IMR-90 (cell line): ENCODE measurements around the gene MSH2. TPM values are rescaled to one million over a fixed set of nuclear protein-coding genes. Genes with fewer than 3 reads are reported as not detected.

Experiments used
- ATAC-seq: fragments of 200-7000 bp; cut with Tn5 transposase; 2 replicates; pipeline ENCODE4 v1.9.1; 2020; ENCODE audit warnings: low read depth, mild to moderate bottlenecking, moderate library complexity
- BruUV-seq: library from RNA; stranded (reverse); fragments of 400-500 nt; replicated peaks from 2 replicates; lab custom pipeline; 2021; lab: Mats Ljungman, UMichigan
- CTCF ChIA-PET: fragments of 300-600 bp; formaldehyde crosslinking; extraction: SDS; loops from one replicate; lab custom pipeline; 2021; ENCODE audit warnings: antibody characterized with exemption; lab: Yijun Ruan, JAX
- POLR2A ChIA-PET: fragments of 300-600 bp; sonication (Branson Sonifier 250); formaldehyde crosslinking; loops from one replicate; lab custom pipeline; 2022; ENCODE audit warnings: antibody characterized with exemption; ENCODE audit not compliant: unreplicated experiment; lab: Charles Lee
- DNase-seq: peaks from one replicate; pipeline ENCODE4 v3.0.0; 2013
- H2AFZ ChIP-seq: replicated peaks from 2 replicates; pipeline ENCODE3; 2013; ENCODE audit warnings: low read length, mild to moderate bottlenecking; ENCODE audit not compliant: poor library complexity
- H2AK5ac ChIP-seq: 2 replicates; pipeline ENCODE4 v1.6.1; 2013; ENCODE audit warnings: low read depth, low read length, inconsistent platforms
- H2AK9ac ChIP-seq: replicated peaks from 2 replicates; pipeline ENCODE3; 2013; ENCODE audit warnings: mild to moderate bottlenecking, low read depth, low read length, moderate library complexity; ENCODE audit not compliant: poor library complexity
- H2BK120ac ChIP-seq: 2 replicates; pipeline ENCODE4 v1.6.1; 2013; ENCODE audit warnings: low read depth, low read length, inconsistent platforms
- H2BK15ac ChIP-seq: 3 replicates; pipeline ENCODE4 v1.6.1; 2013; ENCODE audit warnings: low read depth, low read length, inconsistent platforms
- H2BK20ac ChIP-seq: 2 replicates; pipeline ENCODE4 v1.6.1; 2013; ENCODE audit warnings: low read depth, mild to moderate bottlenecking, inconsistent platforms, low read length, moderate library complexity
- H2BK5ac ChIP-seq: 2 replicates; pipeline ENCODE4 v1.6.1; 2013; ENCODE audit warnings: mild to moderate bottlenecking, low read depth, low read length, inconsistent platforms; ENCODE audit not compliant: poor library complexity, severe bottlenecking
- H3K14ac ChIP-seq: replicated peaks from 2 replicates; pipeline ENCODE4 v1.6.1; 2013; ENCODE audit warnings: low read depth, low read length, inconsistent platforms
- H3K18ac ChIP-seq: 2 replicates; pipeline ENCODE4 v1.6.1; 2013; ENCODE audit warnings: low read depth, low read length, control low read depth
- H3K23ac ChIP-seq: 2 replicates; pipeline ENCODE4 v1.6.1; 2013; ENCODE audit warnings: low read depth, low read length, inconsistent platforms
- H3K27ac ChIP-seq: 2 replicates; pipeline ENCODE4 v1.5.1; 2013; ENCODE audit warnings: mild to moderate bottlenecking, control low read depth, low read length; ENCODE audit not compliant: insufficient read depth
- H3K27me3 ChIP-seq: 2 replicates; pipeline ENCODE4 v1.6.1; 2013; ENCODE audit warnings: low read length; ENCODE audit not compliant: control insufficient read depth, insufficient read depth
- H3K36me3 ChIP-seq: 2 replicates; pipeline ENCODE4 v1.6.1; 2013; ENCODE audit warnings: low read length, mixed read lengths; ENCODE audit not compliant: control insufficient read depth, insufficient read depth
- H3K4ac ChIP-seq: 2 replicates; pipeline ENCODE4 v1.6.1; 2013; ENCODE audit warnings: low read depth, low read length, inconsistent platforms
- H3K4me1 ChIP-seq: 2 replicates; pipeline ENCODE4 v1.6.1; 2013; ENCODE audit warnings: low read length, mixed read lengths; ENCODE audit not compliant: control insufficient read depth, insufficient read depth
- H3K4me2 ChIP-seq: 2 replicates; pipeline ENCODE4 v1.6.1; 2013; ENCODE audit warnings: low read depth, mild to moderate bottlenecking, control low read depth, low read length, moderate library complexity
- H3K4me3 ChIP-seq: 2 replicates; pipeline ENCODE4 v1.5.1; 2013; ENCODE audit warnings: low read depth, mild to moderate bottlenecking, control low read depth, low read length, moderate library complexity; ENCODE audit not compliant: insufficient read depth
- H3K56ac ChIP-seq: 2 replicates; pipeline ENCODE4 v1.6.1; 2013; ENCODE audit warnings: low read length, inconsistent platforms; ENCODE audit not compliant: insufficient read depth; ENCODE audit errors: extremely low read depth
- H3K79me1 ChIP-seq, 2 experiments: 2 replicates each; pipeline ENCODE4 v1.6.1; 2013; ENCODE audit warnings: low read length in 2 of 2, inconsistent platforms in 1 of 2, low read depth in 1 of 2
- H3K9ac ChIP-seq: 2 replicates; pipeline ENCODE4 v1.6.1; 2013; ENCODE audit warnings: low read depth, low read length, control low read depth
- H3K9me1 ChIP-seq: 2 replicates; pipeline ENCODE4 v1.6.1; 2013; ENCODE audit warnings: low read length, inconsistent platforms; ENCODE audit not compliant: insufficient read depth
- H3K9me3 ChIP-seq: 2 replicates; pipeline ENCODE4 v1.6.1; 2013; ENCODE audit warnings: low read length; ENCODE audit not compliant: control insufficient read depth, insufficient read depth
- H4K20me1 ChIP-seq: 2 replicates; pipeline ENCODE4 v1.6.1; 2013; ENCODE audit warnings: low read length, inconsistent platforms; ENCODE audit not compliant: insufficient read depth
- H4K5ac ChIP-seq: 2 replicates; pipeline ENCODE4 v1.6.1; 2013; ENCODE audit warnings: mild to moderate bottlenecking, low read depth, low read length, control low read depth
- H4K8ac ChIP-seq, 2 experiments: 2 replicates each; pipeline ENCODE4 v1.6.1; 2013; ENCODE audit warnings: low read depth in 2 of 2, low read length in 2 of 2, control low read depth in 1 of 2, inconsistent platforms in 1 of 2
- H4K91ac ChIP-seq: 2 replicates; pipeline ENCODE4 v1.6.1; 2013; ENCODE audit warnings: low read depth, low read length, inconsistent platforms; ENCODE audit not compliant: insufficient read depth
- BHLHE40 ChIP-seq: fragments of 150-350 bp; IDR thresholded peaks from 2 replicates; pipeline ENCODE4 v1.6.1; 2016; ENCODE audit warnings: mild to moderate bottlenecking, low read depth, low read length
- CEBPB ChIP-seq: IDR thresholded peaks from 2 replicates; pipeline ENCODE4 v1.6.1; 2012; ENCODE audit warnings: low read depth, low read length, improper control_type of control experiment
- CHD1 ChIP-seq: IDR thresholded peaks from 2 replicates; pipeline ENCODE4 v1.6.1; 2012; ENCODE audit warnings: low read depth, low read length, improper control_type of control experiment
- FOS ChIP-seq: fragments of 150-350 bp; IDR thresholded peaks from 2 replicates; pipeline ENCODE4 v1.6.1; 2016; ENCODE audit warnings: low read depth, low read length
- MAFK ChIP-seq: IDR thresholded peaks from 2 replicates; pipeline ENCODE4 v1.6.1; 2012; ENCODE audit warnings: low read depth, low read length, improper control_type of control experiment
- MAZ ChIP-seq: IDR thresholded peaks from 2 replicates; pipeline ENCODE4 v1.6.1; 2012; ENCODE audit warnings: low read depth, mild to moderate bottlenecking, low read length, improper control_type of control experiment, moderate library complexity, borderline replicate concordance
- MXI1 ChIP-seq: IDR thresholded peaks from 2 replicates; pipeline ENCODE4 v1.6.1; 2012; ENCODE audit warnings: low read depth, mild to moderate bottlenecking, low read length, moderate library complexity, borderline replicate concordance
- NFE2L2 ChIP-seq: fragments of 150-350 bp; IDR thresholded peaks from 2 replicates; pipeline ENCODE4 v1.6.1; 2016; ENCODE audit warnings: low read depth, mild to moderate bottlenecking, low read length
- POLR2A ChIP-seq: IDR thresholded peaks from 2 replicates; pipeline ENCODE4 v1.6.1; 2012; ENCODE audit warnings: mild to moderate bottlenecking, low read depth, low read length
- RAD21 ChIP-seq: IDR thresholded peaks from 2 replicates; pipeline ENCODE4 v1.6.1; 2012; ENCODE audit warnings: low read length, improper control_type of control experiment
- RCOR1 ChIP-seq: IDR thresholded peaks from 2 replicates; pipeline ENCODE4 v1.6.1; 2012; ENCODE audit warnings: mild to moderate bottlenecking, low read length, improper control_type of control experiment; ENCODE audit not compliant: insufficient replicate concordance
- RFX5 ChIP-seq: IDR thresholded peaks from 2 replicates; pipeline ENCODE4 v1.8.0; 2012; ENCODE audit warnings: low read depth, mild to moderate bottlenecking, low read length, moderate library complexity
- SMC3 ChIP-seq: fragments of 150-350 bp; IDR thresholded peaks from 2 replicates; pipeline ENCODE4 v1.6.1; 2016; ENCODE audit warnings: low read depth, mild to moderate bottlenecking, antibody characterized with exemption, low read length, moderate library complexity
- WGBS, 2 experiments: methylation state at CpG; one replicate each; pipeline versions ENCODE4 v1.1.5 to v1.1.7; 2013; ENCODE audit warnings: missing lambda C conversion rate in 2 of 2; ENCODE audit not compliant: insufficient read length in 1 of 2; ENCODE audit errors: extremely low coverage in 2 of 2; 5-methylcytosine and 5-hydroxymethylcytosine counted together
- dilution Hi-C: fragments of 300-500 bp; cut with HindIII; formaldehyde crosslinking; loops from one replicate; pipeline ENCODE4 v1.14.3; 2018; ENCODE audit warnings: low sequenced_read_pairs; ENCODE audit not compliant: unreplicated experiment
- in situ Hi-C: fragments of 300-500 bp; cut with MboI; formaldehyde crosslinking; loops from 3 replicates; pipeline ENCODE4 v1.14.3; 2019; ENCODE audit warnings: low sequenced_read_pairs, inconsistent platforms, mixed read lengths
- intact Hi-C: fragments of 100-400 bp; cut with micrococcal nuclease; formaldehyde crosslinking; loops from 2 replicates; pipeline ENCODE4 v1.10.0; 2022
- polyA plus RNA-seq, 3 experiments: library from polyadenylated mRNA; depleted of rRNA; stranded (reverse); fragments of >200 nt; gene quantifications; 2 replicates each; pipeline ENCODE4 v1.2.3, GENCODE V29; 2012; ENCODE audit warnings: low replicate concordance in 1 of 3
- total RNA-seq: library from RNA; depleted of rRNA; stranded (reverse); fragments of >200 nt; gene quantifications from 2 replicates; pipeline ENCODE4 v1.2.3, GENCODE V29; 2012
- TF ChIP-seq, protein P1 (sequence below): conservative IDR thresholded peaks from 2 replicates; pipeline ENCODE4 v1.5.1; 2012; ENCODE audit warnings: mild to moderate bottlenecking, low read depth, low read length, improper control_type of control experiment
- TF ChIP-seq, protein P2 (sequence below): fragments of 150-350 bp; IDR thresholded peaks from 2 replicates; pipeline ENCODE4 v1.6.1; 2017; ENCODE audit warnings: mild to moderate bottlenecking, antibody characterized with exemption, low read length, low read depth
- TF ChIP-seq, protein P3 (sequence below): fragments of 150-350 bp; IDR thresholded peaks from 2 replicates; pipeline ENCODE4 v1.6.1; 2016; ENCODE audit warnings: low read depth, mild to moderate bottlenecking, low read length, moderate library complexity, borderline replicate concordance

MSH2 gene
- total and polyA plus RNA-seq, 2 of the 4 experiments (the other 2 are of a cell fraction) = 13.8 to 22.6 TPM

DNA sequence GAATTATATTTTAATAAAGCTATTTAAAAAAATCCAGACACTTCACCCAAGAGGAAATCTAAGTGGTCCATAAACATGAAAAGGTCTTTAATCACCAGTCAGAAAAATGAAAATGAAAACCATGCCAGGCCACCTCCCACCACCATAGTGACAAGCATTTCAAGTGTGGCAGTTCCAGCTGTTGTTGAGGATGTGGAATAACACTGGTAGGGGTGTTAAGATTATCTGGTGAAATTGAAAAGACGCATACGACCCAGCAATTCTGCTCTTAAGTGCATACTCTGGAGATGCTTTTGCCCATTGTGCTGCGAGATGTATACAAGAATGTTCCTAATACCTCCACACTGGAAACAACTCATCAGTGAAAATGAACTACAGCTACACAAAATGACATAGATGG is 82.2 kb downstream of the MSH2 start:
- Histone ChIP-seq H2BK5ac (no peak overlapping the region), H2AK9ac (no peak overlapping the region), H3K4me3 (no peak overlapping the region), H3K23ac (no peak overlapping the region), H3K18ac (no peak overlapping the region), H2BK15ac (no peak overlapping the region), H3K79me1 (no peaks in the 10 kb centered on the region), H2AK5ac (peak overlapping the region; percentile 60; the same call in 1 of the 2 replicates), H2BK20ac (no peak overlapping the region), H4K20me1 (no peaks in the 10 kb centered on the region), H3K14ac (no peak overlapping the region), H2BK120ac (no peak overlapping the region), H3K56ac (no peak overlapping the region), H3K4ac (no peak overlapping the region), H3K9ac (no peak overlapping the region), H3K36me3 (no peaks in the 10 kb centered on the region), H3K27ac (no peak overlapping the region), H3K9me3 (no peaks in the 10 kb centered on the region), H3K4me2 (no peak overlapping the region), H3K9me1 (peaks cover 4% of the 10 kb centered on the region), H4K91ac (no peak overlapping the region; the same call in 1 of the 2 replicates), H4K5ac (no peak overlapping the region), H4K8ac (no peak overlapping the region), H3K4me1 (peaks cover 14% of the 10 kb centered on the region), H2AFZ (no peak overlapping the region), H3K27me3 (no peaks in the 10 kb centered on the region)
- ChIA-PET POLR2A (no interaction called here), CTCF (no interaction called here)
- ATAC-seq (no peak), DNase-seq (no peak)
- no CpG with 5 or more reads among the region's 3 CpGs for WGBS, 2 experiments
- dilution Hi-C loops = no loop called here
- in situ Hi-C loops = no loop called here
- no TSS peak for BruUV-seq
- intact Hi-C loops = no loop called here
- no peak for TF ChIP-seq MAZ
- no peak for TF ChIP-seq BHLHE40
- TF ChIP-seq SMC3 = no peak
- TF ChIP-seq, protein P1, sequence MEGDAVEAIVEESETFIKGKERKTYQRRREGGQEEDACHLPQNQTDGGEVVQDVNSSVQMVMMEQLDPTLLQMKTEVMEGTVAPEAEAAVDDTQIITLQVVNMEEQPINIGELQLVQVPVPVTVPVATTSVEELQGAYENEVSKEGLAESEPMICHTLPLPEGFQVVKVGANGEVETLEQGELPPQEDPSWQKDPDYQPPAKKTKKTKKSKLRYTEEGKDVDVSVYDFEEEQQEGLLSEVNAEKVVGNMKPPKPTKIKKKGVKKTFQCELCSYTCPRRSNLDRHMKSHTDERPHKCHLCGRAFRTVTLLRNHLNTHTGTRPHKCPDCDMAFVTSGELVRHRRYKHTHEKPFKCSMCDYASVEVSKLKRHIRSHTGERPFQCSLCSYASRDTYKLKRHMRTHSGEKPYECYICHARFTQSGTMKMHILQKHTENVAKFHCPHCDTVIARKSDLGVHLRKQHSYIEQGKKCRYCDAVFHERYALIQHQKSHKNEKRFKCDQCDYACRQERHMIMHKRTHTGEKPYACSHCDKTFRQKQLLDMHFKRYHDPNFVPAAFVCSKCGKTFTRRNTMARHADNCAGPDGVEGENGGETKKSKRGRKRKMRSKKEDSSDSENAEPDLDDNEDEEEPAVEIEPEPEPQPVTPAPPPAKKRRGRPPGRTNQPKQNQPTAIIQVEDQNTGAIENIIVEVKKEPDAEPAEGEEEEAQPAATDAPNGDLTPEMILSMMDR = no peak
- no peak for TF ChIP-seq NFE2L2
- TF ChIP-seq RCOR1 = no peak
- no peak for TF ChIP-seq RFX5
- no peak for TF ChIP-seq MAFK
- TF ChIP-seq FOS = no peak
- TF ChIP-seq CEBPB = no peak
- TF ChIP-seq CHD1 = no peak
- TF ChIP-seq, protein P2, sequence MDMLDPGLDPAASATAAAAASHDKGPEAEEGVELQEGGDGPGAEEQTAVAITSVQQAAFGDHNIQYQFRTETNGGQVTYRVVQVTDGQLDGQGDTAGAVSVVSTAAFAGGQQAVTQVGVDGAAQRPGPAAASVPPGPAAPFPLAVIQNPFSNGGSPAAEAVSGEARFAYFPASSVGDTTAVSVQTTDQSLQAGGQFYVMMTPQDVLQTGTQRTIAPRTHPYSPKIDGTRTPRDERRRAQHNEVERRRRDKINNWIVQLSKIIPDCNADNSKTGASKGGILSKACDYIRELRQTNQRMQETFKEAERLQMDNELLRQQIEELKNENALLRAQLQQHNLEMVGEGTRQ = no peak
- TF ChIP-seq POLR2A = no peak
- no peak for TF ChIP-seq RAD21
- TF ChIP-seq, protein P3, sequence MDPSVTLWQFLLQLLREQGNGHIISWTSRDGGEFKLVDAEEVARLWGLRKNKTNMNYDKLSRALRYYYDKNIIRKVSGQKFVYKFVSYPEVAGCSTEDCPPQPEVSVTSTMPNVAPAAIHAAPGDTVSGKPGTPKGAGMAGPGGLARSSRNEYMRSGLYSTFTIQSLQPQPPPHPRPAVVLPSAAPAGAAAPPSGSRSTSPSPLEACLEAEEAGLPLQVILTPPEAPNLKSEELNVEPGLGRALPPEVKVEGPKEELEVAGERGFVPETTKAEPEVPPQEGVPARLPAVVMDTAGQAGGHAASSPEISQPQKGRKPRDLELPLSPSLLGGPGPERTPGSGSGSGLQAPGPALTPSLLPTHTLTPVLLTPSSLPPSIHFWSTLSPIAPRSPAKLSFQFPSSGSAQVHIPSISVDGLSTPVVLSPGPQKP = no peak
- TF ChIP-seq MXI1 = no peak
